A673 (cell line): ENCODE measurements around the gene USP2. TPM values are rescaled to one million over a fixed set of nuclear protein-coding genes. Genes with fewer than 3 reads are reported as not detected.

ENCODE experiments used
- BruUV-seq: library from RNA; stranded (reverse); fragments of 400-500 nt; replicated peaks from 2 replicates; lab custom pipeline; 2021; lab: Mats Ljungman, UMichigan
- CTCF ChIA-PET: fragments of 300-600 bp; sonication (Branson Sonifier 250); formaldehyde crosslinking; loops from one replicate; lab custom pipeline; 2022; ENCODE audit warnings: antibody characterized with exemption; lab: Charles Lee
- POLR2A ChIA-PET: fragments of 300-600 bp; sonication (Branson Sonifier 250); formaldehyde crosslinking; loops from one replicate; lab custom pipeline; 2022; ENCODE audit warnings: antibody characterized with exemption; ENCODE audit not compliant: low non-redundant PET; lab: Charles Lee
- DNase-seq: peaks from one replicate; pipeline ENCODE4 v3.0.0-alpha.2; 2015; ENCODE audit warnings: low spot score
- H3K27ac ChIP-seq: fragments of 200-600 bp; sonication (generic); 2 replicates; pipeline ENCODE4 v1.5.1; 2016; ENCODE audit warnings: mixed run types, low read depth, mild to moderate bottlenecking, mixed read lengths, antibody characterized with exemption, low read length; ENCODE audit not compliant: poor library complexity, severe bottlenecking
- H3K27me3 ChIP-seq: fragments of 200-600 bp; sonication (generic); replicated peaks from 2 replicates; pipeline ENCODE4 v1.6.1; 2017; ENCODE audit warnings: mixed run types, low read depth, mild to moderate bottlenecking, mixed read lengths, antibody characterized with exemption, low read length; ENCODE audit not compliant: insufficient read depth, poor library complexity
- H3K36me3 ChIP-seq: fragments of 200-600 bp; sonication (generic); 2 replicates; pipeline ENCODE4 v1.6.1; 2016; ENCODE audit warnings: mixed run types, mild to moderate bottlenecking, mixed read lengths, antibody characterized with exemption, low read length; ENCODE audit not compliant: insufficient read depth, poor library complexity, severe bottlenecking
- H3K4me1 ChIP-seq: fragments of 200-600 bp; sonication (generic); 2 replicates; pipeline ENCODE4 v1.6.1; 2017; ENCODE audit warnings: mixed run types, mild to moderate bottlenecking, mixed read lengths, antibody characterized with exemption, low read length; ENCODE audit not compliant: insufficient read depth, poor library complexity, severe bottlenecking
- H3K4me3 ChIP-seq: fragments of 200-600 bp; sonication (generic); 2 replicates; pipeline ENCODE4 v1.5.1; 2016; ENCODE audit warnings: low read depth, mixed run types, mild to moderate bottlenecking, mixed read lengths, low read length; ENCODE audit not compliant: poor library complexity, severe bottlenecking
- H3K9me3 ChIP-seq: fragments of 200-600 bp; sonication (generic); 2 replicates; pipeline ENCODE4 v1.6.1; 2016; ENCODE audit warnings: mixed run types, low read depth, mild to moderate bottlenecking, mixed read lengths, antibody characterized with exemption, low read length; ENCODE audit not compliant: poor library complexity, severe bottlenecking
- CTCF ChIP-seq: fragments of 300-800, 200-600 bp; sonication (generic); conservative IDR thresholded peaks from 2 replicates; pipeline ENCODE4 v1.5.1; 2017; ENCODE audit warnings: low read depth, mild to moderate bottlenecking, antibody characterized with exemption, low read length, moderate library complexity, mixed read lengths
- EZH2 ChIP-seq: fragments of 200-600 bp; sonication (generic); IDR thresholded peaks from 2 replicates; pipeline ENCODE4 v1.6.1; 2017; ENCODE audit warnings: borderline replicate concordance, low read depth, mild to moderate bottlenecking, mixed read lengths, antibody characterized with exemption, low read length; ENCODE audit not compliant: poor library complexity, severe bottlenecking
- intact Hi-C: fragments of 100-400 bp; cut with micrococcal nuclease; formaldehyde crosslinking; loops from one replicate; pipeline ENCODE4 v1.10.0; 2022; ENCODE audit not compliant: unreplicated experiment
- total RNA-seq: library from RNA; stranded (reverse); gene quantifications from 2 replicates; pipeline ENCODE4 v1.2.3, GENCODE V29; 2021

The USP2 gene
- total RNA-seq, 1 experiment from 2014 or later: 4.8 TPM

GRCh38 chr11:119309953-119310681 lies 71.4 kb downstream of the USP2 start:
- no peaks in the 10 kb centered on the region for H3K36me3 ChIP-seq
- H3K27ac ChIP-seq: no peak overlapping the region
- no peak for TF ChIP-seq CTCF
- no peaks in the 10 kb centered on the region for H3K9me3 ChIP-seq
- intact Hi-C loops: no loop called here
- POLR2A ChIA-PET: no interaction called here
- H3K4me3 ChIP-seq: no peak overlapping the region
- no TSS peak for BruUV-seq
- no peaks in the 10 kb centered on the region for H3K4me1 ChIP-seq
- no peaks in the 10 kb centered on the region for H3K27me3 ChIP-seq
- CTCF ChIA-PET: no interaction called here
- DNase-seq: no peak

GRCh38 chr11:119309411-119309810 lies 72.1 kb downstream of the USP2 start:
- DNase-seq: no peak
- ChIA-PET CTCF (no interaction called here), POLR2A (no interaction called here)
- no peak overlapping the region for H3K4me3 ChIP-seq
- H3K4me1 ChIP-seq: no peaks in the 10 kb centered on the region
- TF ChIP-seq CTCF: no peak
- no peak for TF ChIP-seq EZH2
- H3K27ac ChIP-seq: no peak overlapping the region
- BruUV-seq: no TSS peak
- H3K27me3 ChIP-seq: no peaks in the 10 kb centered on the region
- H3K9me3 ChIP-seq: no peaks in the 10 kb centered on the region
- intact Hi-C loops: no loop called here
- H3K36me3 ChIP-seq: no peaks in the 10 kb centered on the region

GRCh38 chr11:119307974-119308373 lies 73.5 kb downstream of the USP2 start:
- DNase-seq: no peak
- peaks cover 8% of the 10 kb centered on the region for H3K36me3 ChIP-seq
- no TSS peak for BruUV-seq
- TF ChIP-seq CTCF: no peak
- no peak for TF ChIP-seq EZH2
- H3K4me1 ChIP-seq: no peaks in the 10 kb centered on the region
- no peak overlapping the region for H3K4me3 ChIP-seq
- POLR2A ChIA-PET: no interaction called here
- no peaks in the 10 kb centered on the region for H3K9me3 ChIP-seq
- no peaks in the 10 kb centered on the region for H3K27me3 ChIP-seq
- intact Hi-C loops: no loop called here
- no peak overlapping the region for H3K27ac ChIP-seq
- CTCF ChIA-PET: interaction anchor here (0.6 to 0.7 kb wide), 2 partner anchors 230 to 241 kb away, joined by 3 read pairs; no protein-coding TSS in a partner anchor
